ENCODE measurements around the gene S100A2. TPM values are rescaled to one million over a fixed set of nuclear protein-coding genes. Genes with fewer than 3 reads are reported as not detected.
A peak's percentile ranks its signal among the peaks of the same experiment; 100 is the strongest.

Gene S100A2
- total and polyA plus RNA-seq, 2 of the 8 experiments (the other 6 are each of a cell fraction or from before 2014, with no cell fraction given) = 0.86 TPM; not detected in 1

DNA sequence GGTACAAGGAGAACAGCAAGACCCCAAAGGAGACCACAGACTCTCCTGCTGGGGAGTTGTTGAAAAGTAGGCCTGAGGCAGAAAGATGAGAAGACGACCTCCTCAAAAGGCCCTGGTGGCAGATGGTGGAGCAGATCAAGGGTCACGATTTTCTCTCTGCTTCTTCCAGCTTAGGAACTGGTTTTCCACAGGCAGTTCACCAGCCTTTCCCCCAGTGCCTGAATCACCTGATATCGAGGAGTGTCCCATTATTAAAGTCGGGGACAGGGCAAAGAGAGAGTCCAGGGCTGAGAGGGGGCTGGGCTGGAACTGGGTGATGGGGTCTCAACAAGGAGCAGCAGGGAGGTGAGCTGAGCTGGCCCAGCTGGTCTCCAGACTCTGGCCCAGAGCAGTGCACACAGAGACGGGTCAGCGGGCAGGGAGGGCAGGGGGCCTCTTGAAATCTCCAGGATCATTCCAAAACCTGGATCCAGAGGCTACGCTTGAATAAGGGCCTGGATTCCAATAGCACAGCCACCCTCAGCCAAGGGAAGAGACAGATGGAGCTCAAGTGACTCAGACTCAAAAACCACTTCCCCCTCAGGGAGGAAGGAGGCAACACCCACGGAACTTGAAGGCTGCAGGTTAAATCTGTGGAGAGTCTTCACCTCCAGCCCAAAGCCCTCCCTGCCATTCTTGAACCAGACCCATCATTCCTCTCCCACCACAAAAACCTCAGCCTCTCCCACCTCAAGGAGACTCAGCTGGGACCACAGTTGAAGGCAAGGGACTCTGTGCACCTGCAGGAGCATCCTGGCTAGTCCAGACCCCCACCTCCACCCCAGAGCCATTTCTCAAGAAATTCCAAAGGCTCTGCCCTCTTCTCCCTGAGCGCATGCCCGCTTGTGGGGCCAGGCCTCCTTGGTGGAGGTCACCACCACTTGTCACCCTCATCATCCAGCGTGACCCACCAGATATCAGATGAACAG, 25.0 kb downstream of the S100A2 start, which contains the start of gene S100A5:
Gene S100A5 (minus strand): TSS at position 541 of the 968 bp plus-strand sequence. CDS start 743 bp downstream, outside the sequence.
- peak within 1 kb of the TSS; percentile 68; the same call in 1 of the 2 replicates for H2BK12ac ChIP-seq (ENCODE audit: low read depth, low read length)
- no peak within 1 kb of the TSS for H3K23ac ChIP-seq (ENCODE audit: insufficient read length)
- CTCF ChIA-PET (ENCODE audit: partially characterized antibody) = interaction anchor here (1.0 to 10.2 kb wide), 8 partner anchors 8 to 89 kb away, joined by 3 to 165 read pairs (median 6); partner anchors contain the start of genes S100A2, S100A3 and S100A4
- DNase-seq (ENCODE audit: low read depth in 1 of 2, low spot score in 2 of 2) = no peak
- no peak within 1 kb of the TSS for H3K9ac ChIP-seq (replicated peaks in 1 of 4; ENCODE audit: extremely low read depth in 1 of 4, low read depth in 3 of 4, low read length in 3 of 4)
- H2BK20ac ChIP-seq (ENCODE audit: low read length) = peak within 1 kb of the TSS; percentile 80; the same call in 1 of the 2 replicates
- no peaks in the 10 kb centered on the region for H3K9me3 ChIP-seq (ENCODE audit: insufficient read depth in 2 of 2, low read depth in 1 of 2, low read length in 1 of 2)
- no peak within 1 kb of the TSS for H3K4me2 ChIP-seq (ENCODE audit: insufficient read depth in 1 of 2, low read depth in 2 of 2, low read length in 2 of 2)
- H3K27ac ChIP-seq (ENCODE audit: low read depth, low read length) = no peak within 1 kb of the TSS
- no peak within 1 kb of the TSS for H4K8ac ChIP-seq (ENCODE audit: extremely low read depth, insufficient read depth, low read length)
- H3K36me3 ChIP-seq (ENCODE audit: control insufficient read depth in 2 of 4, insufficient read depth in 4 of 4, low read length in 3 of 4) = no peaks in the 10 kb centered on the region
- no peak within 1 kb of the TSS for H2BK120ac ChIP-seq (replicated peaks; ENCODE audit: low read depth, low read length)
- peaks cover 15 to 29% (median 24%) of the 10 kb centered on the region in 4 experiments for H3K4me1 ChIP-seq (replicated peaks in 1 of 4; ENCODE audit: control insufficient read depth in 3 of 4, insufficient read depth in 4 of 4, low read length in 3 of 4)
- H3K14ac ChIP-seq (ENCODE audit: insufficient read length) = no peak within 1 kb of the TSS
- FAIRE-seq = no peak
- peak within 1 kb of the TSS; percentile 89; the same call in 1 of the 2 replicates for H2AK5ac ChIP-seq (ENCODE audit: low read depth, low read length)
- H3K23me2 ChIP-seq (ENCODE audit: low read depth, low read length) = peaks cover 6% of the 10 kb centered on the region
- peaks cover 0 to 5% (median under 1%) of the 10 kb centered on the region in 4 experiments; a peak in 3 of 7 replicates for H3K27me3 ChIP-seq (replicated peaks in 1 of 4; ENCODE audit: control insufficient read depth in 3 of 4, extremely low read depth in 1 of 4, insufficient read depth in 3 of 4, low read length in 3 of 4)
- peak within 1 kb of the TSS; percentile 25 for H4K91ac ChIP-seq (replicated peaks; ENCODE audit: insufficient read length, low read length)
- no peak within 1 kb of the TSS for H2BK5ac ChIP-seq (ENCODE audit: low read depth, low read length)
- H4K20me1 ChIP-seq (replicated peaks in 1 of 2; ENCODE audit: control insufficient read depth in 1 of 2, insufficient read depth in 2 of 2, low read length in 2 of 2) = no peaks in the 10 kb centered on the region
- no peak within 1 kb of the TSS for H2AFZ ChIP-seq (ENCODE audit: low read length)
- H4K5ac ChIP-seq (ENCODE audit: insufficient read length, low read depth, low read length) = no peak within 1 kb of the TSS
- H3K4ac ChIP-seq (replicated peaks; ENCODE audit: insufficient read length, low read depth, low read length) = no peak within 1 kb of the TSS
- POLR2A ChIA-PET (ENCODE audit: partially characterized antibody) = interaction anchor here (0.5 to 1.4 kb wide), 5 partner anchors 10 to 128 kb away, joined by 3 to 4 read pairs (median 3); no protein-coding TSS in a partner anchor
- no peaks in the 10 kb centered on the region for H3K79me2 ChIP-seq (ENCODE audit: control insufficient read depth in 1 of 2, insufficient read depth in 2 of 2, low read length in 2 of 2)
- H2BK15ac ChIP-seq (ENCODE audit: low read length) = 0 out of 2 replicates have a peak within 1 kb of the TSS, but pooled peaks have one; percentile 25
- 84% methylated on average over 11 of the region's 11 CpGs; no CpG with 5 or more reads in 1 of the 2 experiments for WGBS, 2 experiments (ENCODE audit: extremely low coverage in 1 of 2, insufficient coverage in 1 of 2, insufficient read length in 1 of 2, insufficient replicate concordance in 2 of 2, low coverage in 1 of 2, low lambda C conversion rate in 2 of 2, missing lambda C conversion rate in 1 of 2)
- H3K56ac ChIP-seq (replicated peaks; ENCODE audit: insufficient read length, low read depth, low read length) = no peak within 1 kb of the TSS
- no peak within 1 kb of the TSS for H3K18ac ChIP-seq (ENCODE audit: extremely low read depth, low read length)
- no peak within 1 kb of the TSS for H3K4me3 ChIP-seq (ENCODE audit: extremely low read depth in 1 of 4, insufficient read depth in 2 of 4, low read depth in 3 of 4, low read length in 4 of 4)
- TF ChIP-seq SUZ12 (IDR thresholded peaks at IDR 0.05; ENCODE audit: low read length) (no peak), EGR1 (IDR thresholded peaks at IDR 0.05; ENCODE audit: borderline replicate concordance, low read depth, low read length) (no peak), HDAC2 (IDR thresholded peaks at IDR 0.05; ENCODE audit: borderline replicate concordance in 1 of 2, low read depth in 2 of 2, low read length in 2 of 2) (no peak), POLR2A (IDR thresholded peaks at IDR 0.05; ENCODE audit: control extremely low read depth in 1 of 2, low read depth in 2 of 2, low read length in 2 of 2) (no peak)
- no peaks in the 10 kb centered on the region for H3K79me1 ChIP-seq (ENCODE audit: low read depth, low read length)
